GM21528 (cell line): Measurements from ENCODE around the gene L1TD1.
"Not testable (repeated sequence)": the region's sequence is repeated elsewhere in the genome, so short reads cannot be mapped to it uniquely, and the experiment has no call there.

ENCODE experiments used
- ATAC-seq: cut with Tn5 transposase; IDR thresholded peaks from one replicate; pipeline ENCODE4 v1.9.1; 2021; ENCODE audit warnings: mild to moderate bottlenecking, moderate library complexity; ENCODE audit not compliant: unreplicated experiment, low FRiP score

L1TD1 gene

GRCh38 chr1:62196086-62196690 is 1.5 kb downstream of the L1TD1 start:
- no peak for ATAC-seq

- no peak for ATAC-seq
Measured at GRCh38 chr1:62198069-62198780, 3.6 kb downstream of the L1TD1 start.

- ATAC-seq = no peak
Measured at GRCh38 chr1:62198781-62199125, 4.1 kb downstream of the L1TD1 start.

GRCh38 chr1:62207187-62207586 is 12.5 kb downstream of the L1TD1 start:
- ATAC-seq = no peak

- ATAC-seq = no peak
Measured at GRCh38 chr1:62208087-62208486, 13.4 kb downstream of the L1TD1 start.

- ATAC-seq = no peak
Measured at GRCh38 chr1:62208970-62209369, 14.3 kb downstream of the L1TD1 start.

GRCh38 chr1:62209931-62210595 is 15.4 kb downstream of the L1TD1 start:
- no peak for ATAC-seq

- ATAC-seq = no peak
Measured at GRCh38 chr1:62210960-62211359, 16.3 kb downstream of the L1TD1 start.

- ATAC-seq = no peak
Measured at GRCh38 chr1:62212411-62212810, 17.8 kb downstream of the L1TD1 start.

GRCh38 chr1:62213075-62213914 is 18.6 kb downstream of the L1TD1 start:
- ATAC-seq = no peak

GRCh38 chr1:62218604-62219003 is 24.0 kb downstream of the L1TD1 start:
- ATAC-seq = no peak

- ATAC-seq = not testable (repeated sequence)
Measured at GRCh38 chr1:62220456-62220855, 25.8 kb downstream of the L1TD1 start.

GRCh38 chr1:62221171-62221570 is 26.5 kb downstream of the L1TD1 start:
- ATAC-seq = no peak

- ATAC-seq = no peak
Measured at GRCh38 chr1:62222321-62222720, 27.7 kb downstream of the L1TD1 start.

GRCh38 chr1:62224182-62224581 is 29.5 kb downstream of the L1TD1 start:
- ATAC-seq = no peak

- no peak for ATAC-seq
Measured at GRCh38 chr1:62227496-62227895, 32.8 kb downstream of the L1TD1 start.

- no peak for ATAC-seq
Measured at GRCh38 chr1:62228136-62228882, 33.7 kb downstream of the L1TD1 start.

- ATAC-seq = no peak
Measured at GRCh38 chr1:62228883-62229187, 34.2 kb downstream of the L1TD1 start.

GRCh38 chr1:62229468-62229867 is 34.8 kb downstream of the L1TD1 start:
- no peak for ATAC-seq

GRCh38 chr1:62229932-62230331 is 35.3 kb downstream of the L1TD1 start:
- no peak for ATAC-seq

GRCh38 chr1:62230718-62231117 is 36.1 kb downstream of the L1TD1 start:
- ATAC-seq = no peak
